Measurements from ENCODE around the gene EVL.

EVL gene

GRCh38 chr14:100049220-100049619 lies 16.0 kb upstream of the EVL start:
- no peak for FAIRE-seq
- no peak for TF ChIP-seq PAX5 (IDR thresholded peaks at IDR 0.05; ENCODE audit: insufficient read depth, low read length, severe bottlenecking)
- DNase-seq (ENCODE audit: insufficient read length, low spot score) = no peak

DNA sequence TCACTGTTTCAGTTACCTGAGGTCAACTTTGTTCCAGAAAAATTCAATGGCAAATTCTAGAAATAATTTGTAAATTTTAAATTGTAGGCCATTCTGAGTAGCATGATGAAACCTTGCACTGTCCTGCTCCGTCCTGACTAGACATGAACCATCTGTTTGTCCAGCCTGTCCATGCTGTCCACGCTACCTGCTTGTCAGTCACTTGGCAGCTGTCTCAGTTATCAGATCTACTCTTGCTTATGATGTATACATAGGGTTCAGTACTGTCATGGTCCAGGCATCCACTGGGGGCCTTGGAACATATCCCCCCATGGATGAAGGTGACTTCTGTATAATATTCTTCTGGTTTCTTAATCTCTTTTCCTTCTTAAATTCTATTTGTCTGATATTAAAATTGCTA lies 14.1 kb upstream of the EVL start:
- TF ChIP-seq SPI1 (IDR thresholded peaks at IDR 0.05; ENCODE audit: low read depth, low read length) (no peak), PAX5 (IDR thresholded peaks at IDR 0.05; ENCODE audit: insufficient read depth, low read length, severe bottlenecking) (no peak), POLR2A (IDR thresholded peaks at IDR 0.05; ENCODE audit: low read depth, low read length) (no peak), POU2F2 (IDR thresholded peaks at IDR 0.05; ENCODE audit: low read depth, low read length) (no peak), TAF1 (IDR thresholded peaks at IDR 0.05; ENCODE audit: low read depth, low read length) (no peak), POLR2AphosphoS5 (IDR thresholded peaks at IDR 0.05; ENCODE audit: low read depth, low read length) (no peak)
- no peak for FAIRE-seq
- no peak for DNase-seq (ENCODE audit: insufficient read length, low spot score)

- TF ChIP-seq SPI1 (IDR thresholded peaks at IDR 0.05; ENCODE audit: low read depth, low read length) (no peak), POU2F2 (IDR thresholded peaks at IDR 0.05; ENCODE audit: low read depth, low read length) (no peak), TAF1 (IDR thresholded peaks at IDR 0.05; ENCODE audit: low read depth, low read length) (no peak), POLR2A (IDR thresholded peaks at IDR 0.05; ENCODE audit: low read depth, low read length) (no peak), PAX5 (IDR thresholded peaks at IDR 0.05; ENCODE audit: insufficient read depth, low read length, severe bottlenecking) (no peak), POLR2AphosphoS5 (IDR thresholded peaks at IDR 0.05; ENCODE audit: low read depth, low read length) (no peak)
- no peak for DNase-seq (ENCODE audit: insufficient read length, low spot score)
- FAIRE-seq = no peak
Observed at GRCh38 chr14:100051543-100051942, 13.7 kb upstream of the EVL start.

GRCh38 chr14:100052819-100053218 lies 12.4 kb upstream of the EVL start:
- DNase-seq (ENCODE audit: insufficient read length, low spot score) (no peak), FAIRE-seq (no peak)
- TF ChIP-seq POU2F2 (IDR thresholded peaks at IDR 0.05; ENCODE audit: low read depth, low read length) (no peak), PAX5 (IDR thresholded peaks at IDR 0.05; ENCODE audit: insufficient read depth, low read length, severe bottlenecking) (no peak), POLR2AphosphoS5 (IDR thresholded peaks at IDR 0.05; ENCODE audit: low read depth, low read length) (no peak)

DNA sequence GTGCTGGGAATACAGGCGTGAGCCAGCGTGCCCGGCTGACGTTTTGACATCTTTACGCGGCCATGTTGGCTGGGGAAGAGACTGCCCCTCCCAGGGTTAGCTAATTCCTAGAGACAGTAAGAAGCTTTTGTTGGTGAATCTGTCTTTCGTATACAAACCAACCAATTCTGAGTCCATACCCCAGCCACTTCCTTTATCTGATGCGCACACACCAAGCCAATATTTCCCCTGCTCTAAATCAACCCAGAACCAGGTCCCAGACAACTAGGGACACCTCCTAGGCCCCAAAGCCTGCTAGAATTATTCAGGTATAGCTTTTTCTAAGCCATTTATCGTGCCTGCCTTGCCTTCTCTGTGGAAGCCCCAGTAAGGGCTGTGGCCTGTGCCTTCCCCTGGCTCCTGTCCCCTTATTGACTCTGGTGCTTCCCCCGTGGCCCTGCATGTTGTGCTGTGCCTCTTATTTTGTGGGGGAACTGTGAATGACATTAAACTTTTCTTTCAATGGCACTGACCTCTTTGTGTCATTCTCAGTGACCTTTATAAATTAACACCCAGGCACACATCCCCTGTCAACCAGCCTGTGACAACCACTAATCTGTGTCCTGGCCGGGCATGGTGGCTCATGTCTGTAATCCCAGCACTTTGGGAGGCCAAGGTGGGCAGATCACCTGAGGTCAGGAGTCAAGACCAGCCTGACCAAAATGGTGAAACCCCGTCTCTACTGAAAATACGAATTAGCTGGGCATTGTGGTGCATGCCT lies 10.7 kb upstream of the EVL start:
- no peak for DNase-seq (ENCODE audit: insufficient read length, low spot score)
- TF ChIP-seq POU2F2 (IDR thresholded peaks at IDR 0.05; ENCODE audit: low read depth, low read length) = no peak
- FAIRE-seq = no peak

DNA sequence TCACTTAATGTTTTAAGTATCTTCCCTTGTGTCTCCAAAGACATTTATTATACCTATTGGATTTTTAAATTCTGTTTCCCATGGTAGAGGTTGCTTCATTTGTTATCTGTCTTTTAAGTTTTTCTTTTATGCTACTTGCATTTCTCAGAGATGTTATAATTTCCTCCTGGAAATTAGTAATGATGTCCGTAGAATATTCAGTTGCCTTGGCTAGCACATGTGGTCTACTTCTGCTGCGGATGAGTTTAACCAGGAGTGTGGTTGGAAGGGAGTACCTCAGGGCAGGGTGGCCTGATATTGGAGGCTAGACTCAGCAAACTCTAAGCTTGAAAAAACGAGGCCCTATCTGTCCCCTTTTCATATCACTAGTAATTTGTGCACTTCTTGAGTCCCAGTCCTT lies 8.8 kb upstream of the EVL start:
- no peak for TF ChIP-seq SPI1 (IDR thresholded peaks at IDR 0.05; ENCODE audit: low read depth, low read length)
- no peak for TF ChIP-seq POLR2AphosphoS5 (IDR thresholded peaks at IDR 0.05; ENCODE audit: low read depth, low read length)
- no peak for TF ChIP-seq PAX5 (IDR thresholded peaks at IDR 0.05; ENCODE audit: insufficient read depth, low read length, severe bottlenecking)
- no peak for TF ChIP-seq POU2F2 (IDR thresholded peaks at IDR 0.05; ENCODE audit: low read depth, low read length)
- no peak for TF ChIP-seq TAF1 (IDR thresholded peaks at IDR 0.05; ENCODE audit: low read depth, low read length)
- TF ChIP-seq POLR2A (IDR thresholded peaks at IDR 0.05; ENCODE audit: low read depth, low read length) = no peak
- DNase-seq (ENCODE audit: insufficient read length, low spot score) (no peak), FAIRE-seq (no peak)

- TF ChIP-seq SPI1 (IDR thresholded peaks at IDR 0.05; ENCODE audit: low read depth, low read length) (no peak), POU2F2 (IDR thresholded peaks at IDR 0.05; ENCODE audit: low read depth, low read length) (no peak), POLR2A (IDR thresholded peaks at IDR 0.05; ENCODE audit: low read depth, low read length) (no peak), POLR2AphosphoS5 (IDR thresholded peaks at IDR 0.05; ENCODE audit: low read depth, low read length) (no peak), TAF1 (IDR thresholded peaks at IDR 0.05; ENCODE audit: low read depth, low read length) (no peak), PAX5 (IDR thresholded peaks at IDR 0.05; ENCODE audit: insufficient read depth, low read length, severe bottlenecking) (no peak)
- DNase-seq (ENCODE audit: insufficient read length, low spot score) (no peak), FAIRE-seq (peak; percentile 58)
Observed at GRCh38 chr14:100056964-100057795, 8.0 kb upstream of the EVL start.

GRCh38 chr14:100058777-100059437 lies 6.3 kb upstream of the EVL start:
- TF ChIP-seq POU2F2 (IDR thresholded peaks at IDR 0.05; ENCODE audit: low read depth, low read length) (no peak), SPI1 (IDR thresholded peaks at IDR 0.05; ENCODE audit: low read depth, low read length) (peak; percentile 55)
- DNase-seq (ENCODE audit: insufficient read length, low spot score) (no peak), FAIRE-seq (peak; percentile 90)

DNA sequence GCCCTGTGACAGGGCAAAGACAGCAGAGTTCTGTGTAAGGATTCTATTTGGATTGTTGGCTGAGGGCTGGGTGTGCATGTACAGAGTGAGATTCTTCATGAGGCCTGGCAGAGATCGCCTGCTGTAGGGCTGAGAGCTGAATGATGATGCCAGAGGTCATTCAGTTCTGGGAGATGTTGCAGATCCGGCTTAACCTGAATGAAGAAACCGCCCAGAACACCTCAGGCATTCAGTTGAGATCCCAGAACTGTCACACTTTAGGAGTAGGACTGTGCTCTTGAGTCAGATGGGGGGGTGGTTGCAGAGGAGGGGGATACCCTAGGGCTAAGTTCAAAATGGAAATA lies 5.8 kb upstream of the EVL start:
- peak; percentile 54 for FAIRE-seq
- DNase-seq (ENCODE audit: insufficient read length, low spot score) = no peak
- TF ChIP-seq SPI1 (IDR thresholded peaks at IDR 0.05; ENCODE audit: low read depth, low read length) (no peak), TAF1 (IDR thresholded peaks at IDR 0.05; ENCODE audit: low read depth, low read length) (no peak), POU2F2 (IDR thresholded peaks at IDR 0.05; ENCODE audit: low read depth, low read length) (no peak), PAX5 (IDR thresholded peaks at IDR 0.05; ENCODE audit: insufficient read depth, low read length, severe bottlenecking) (no peak), POLR2AphosphoS5 (IDR thresholded peaks at IDR 0.05; ENCODE audit: low read depth, low read length) (no peak), POLR2A (IDR thresholded peaks at IDR 0.05; ENCODE audit: low read depth, low read length) (no peak)

DNA sequence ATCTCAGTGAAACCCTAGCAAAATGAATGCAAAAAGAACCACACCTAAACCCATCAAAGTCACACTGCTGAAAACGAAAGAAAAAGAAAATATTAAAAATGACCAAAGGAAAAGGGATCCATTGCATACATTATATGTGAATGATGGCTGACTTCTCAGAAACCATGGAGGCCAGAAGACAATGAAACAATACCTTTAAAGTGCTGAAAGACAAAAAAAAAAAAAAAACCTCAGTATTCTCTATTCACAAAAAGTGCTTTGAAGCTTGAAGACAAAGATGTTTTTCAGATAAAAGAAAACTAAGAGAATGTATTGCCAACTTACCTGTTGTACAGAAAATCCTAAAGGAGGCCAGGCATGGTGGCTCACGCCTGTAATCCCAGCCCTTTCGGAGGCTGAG lies 4.5 kb upstream of the EVL start:
- DNase-seq (ENCODE audit: insufficient read length, low spot score) = no peak
- TF ChIP-seq TAF1 (IDR thresholded peaks at IDR 0.05; ENCODE audit: low read depth, low read length) = no peak
- no peak for TF ChIP-seq SPI1 (IDR thresholded peaks at IDR 0.05; ENCODE audit: low read depth, low read length)
- no peak for TF ChIP-seq PAX5 (IDR thresholded peaks at IDR 0.05; ENCODE audit: insufficient read depth, low read length, severe bottlenecking)
- TF ChIP-seq POLR2A (IDR thresholded peaks at IDR 0.05; ENCODE audit: low read depth, low read length) = no peak
- TF ChIP-seq POU2F2 (IDR thresholded peaks at IDR 0.05; ENCODE audit: low read depth, low read length) = no peak
- TF ChIP-seq POLR2AphosphoS5 (IDR thresholded peaks at IDR 0.05; ENCODE audit: low read depth, low read length) = no peak
- FAIRE-seq = no peak

Measured in GM12891 (cell line).